ENCODE data around the gene NME5. TPM values are rescaled to one million over a fixed set of nuclear protein-coding genes. Genes with fewer than 3 reads are reported as not detected.

NME5 gene
- total and polyA plus RNA-seq, 9 of the 15 experiments (the other 6 are each of a cell fraction or from before 2014, with no cell fraction given), result not detected

- TF ChIP-seq ZFX (CRISPR knock-in tag; IDR thresholded peaks at IDR 0.05), result no peak
- no peak for TF ChIP-seq GTF2E2 (tag; IDR thresholded peaks at IDR 0.05)
- TF ChIP-seq ATF1 (CRISPR knock-in tag; IDR thresholded peaks at IDR 0.05), result no peak
- TF ChIP-seq ATF1 (tag; IDR thresholded peaks at IDR 0.05), result no peak
- peak; percentile 83 to 84 for TF ChIP-seq RAD21 (CRISPR knock-in tag; conservative IDR thresholded peaks at IDR 0.05 in 1 of 2, IDR thresholded peaks at IDR 0.05 in 1 of 2)
- no peak for TF ChIP-seq ZBTB49 (CRISPR knock-in tag; IDR thresholded peaks at IDR 0.05; ENCODE audit: borderline replicate concordance)
- TF ChIP-seq SMARCE1 (IDR thresholded peaks at IDR 0.05), result no peak
- TF ChIP-seq HDAC3 (IDR thresholded peaks at IDR 0.05; ENCODE audit: borderline replicate concordance, partially characterized antibody), result no peak
- no peak for TF ChIP-seq KDM5B (IDR thresholded peaks at IDR 0.05; ENCODE audit: insufficient replicate concordance, low read depth, low read length)
- no peak for TF ChIP-seq TSC22D4 (tag; IDR thresholded peaks at IDR 0.05)
- TF ChIP-seq XRCC4 (IDR thresholded peaks at IDR 0.05; ENCODE audit: extremely low read depth, insufficient read depth, insufficient read length), result no peak
- TF ChIP-seq, protein P1, sequence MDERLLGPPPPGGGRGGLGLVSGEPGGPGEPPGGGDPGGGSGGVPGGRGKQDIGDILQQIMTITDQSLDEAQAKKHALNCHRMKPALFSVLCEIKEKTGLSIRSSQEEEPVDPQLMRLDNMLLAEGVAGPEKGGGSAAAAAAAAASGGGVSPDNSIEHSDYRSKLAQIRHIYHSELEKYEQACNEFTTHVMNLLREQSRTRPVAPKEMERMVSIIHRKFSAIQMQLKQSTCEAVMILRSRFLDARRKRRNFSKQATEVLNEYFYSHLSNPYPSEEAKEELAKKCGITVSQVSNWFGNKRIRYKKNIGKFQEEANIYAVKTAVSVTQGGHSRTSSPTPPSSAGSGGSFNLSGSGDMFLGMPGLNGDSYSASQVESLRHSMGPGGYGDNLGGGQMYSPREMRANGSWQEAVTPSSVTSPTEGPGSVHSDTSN (CRISPR knock-in tag; IDR thresholded peaks at IDR 0.05; ENCODE audit: low read depth), result no peak
- TF ChIP-seq, protein P1 (tag; conservative IDR thresholded peaks at IDR 0.05; ENCODE audit: low read depth), result 0 out of 2 replicates have a peak, but pooled peaks have one; percentile 29
- TF ChIP-seq BRF1 (IDR thresholded peaks at IDR 0.05; ENCODE audit: borderline replicate concordance, extremely low read depth, insufficient read length), result no peak
- no peak for TF ChIP-seq KLF13 (tag; IDR thresholded peaks at IDR 0.05; ENCODE audit: borderline replicate concordance, low read depth)
- TF ChIP-seq SMAD3 (CRISPR knock-in tag; conservative IDR thresholded peaks at IDR 0.05), result no peak
- TF ChIP-seq ZNF146 (CRISPR knock-in tag; IDR thresholded peaks at IDR 0.05; ENCODE audit: unreplicated experiment), result no peak
- TF ChIP-seq, protein P2, sequence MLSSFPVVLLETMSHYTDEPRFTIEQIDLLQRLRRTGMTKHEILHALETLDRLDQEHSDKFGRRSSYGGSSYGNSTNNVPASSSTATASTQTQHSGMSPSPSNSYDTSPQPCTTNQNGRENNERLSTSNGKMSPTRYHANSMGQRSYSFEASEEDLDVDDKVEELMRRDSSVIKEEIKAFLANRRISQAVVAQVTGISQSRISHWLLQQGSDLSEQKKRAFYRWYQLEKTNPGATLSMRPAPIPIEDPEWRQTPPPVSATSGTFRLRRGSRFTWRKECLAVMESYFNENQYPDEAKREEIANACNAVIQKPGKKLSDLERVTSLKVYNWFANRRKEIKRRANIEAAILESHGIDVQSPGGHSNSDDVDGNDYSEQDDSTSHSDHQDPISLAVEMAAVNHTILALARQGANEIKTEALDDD (IDR thresholded peaks at IDR 0.05), result no peak
- no peak for TF ChIP-seq POLR3G (IDR thresholded peaks at IDR 0.05; ENCODE audit: extremely low read depth, insufficient read length, insufficient replicate concordance)
- peak; percentile 79 for TF ChIP-seq CEBPB (tag; IDR thresholded peaks at IDR 0.05)
- no peak for TF ChIP-seq ZBTB12 (CRISPR knock-in tag; IDR thresholded peaks at IDR 0.05)
Measured at GRCh38 chr5:138180183-138180782, 41.1 kb upstream of the NME5 start (continued).
